SU-DHL-6 (cell line): ENCODE data around the gene CFAP91.

Source experiments
- H2AFZ ChIP-seq: fragments of 200-600 bp; sonication (generic); 2 replicates; pipeline ENCODE4 v1.6.1; 2014; ENCODE audit warnings: low read depth, mild to moderate bottlenecking, moderate library complexity, mixed read lengths, antibody characterized with exemption, low read length; ENCODE audit not compliant: severe bottlenecking
- H3F3A ChIP-seq: fragments of 200-600 bp; shearing (Covaris generic); 2 replicates; pipeline ENCODE4 v1.6.0; 2016; ENCODE audit warnings: antibody characterized with exemption, mild to moderate bottlenecking; ENCODE audit not compliant: insufficient read depth
- H3K27ac ChIP-seq: fragments of 200-600 bp; sonication (generic); 2 replicates; pipeline ENCODE4 v1.5.1; 2016; ENCODE audit warnings: low read depth, mild to moderate bottlenecking, low read length, moderate library complexity, mixed read lengths
- H3K27me3 ChIP-seq: fragments of 200-600 bp; sonication (generic), shearing (Covaris generic); 2 replicates; pipeline ENCODE4 v1.6.0; 2014; ENCODE audit warnings: mild to moderate bottlenecking, low read length
- H3K36me3 ChIP-seq: fragments of 200-600 bp; sonication (generic); 2 replicates; pipeline ENCODE4 v1.6.1; 2014; ENCODE audit warnings: mild to moderate bottlenecking, low read length, mixed read lengths
- H3K4me2 ChIP-seq: fragments of 300-600, 200-600 bp; shearing (Covaris generic), sonication (generic); 2 replicates; pipeline ENCODE4 v1.6.0; 2014; ENCODE audit warnings: low read length, low read depth, mild to moderate bottlenecking; ENCODE audit not compliant: poor library complexity, severe bottlenecking
- H3K4me3 ChIP-seq: fragments of 200-600 bp; sonication (generic); 2 replicates; pipeline ENCODE4 v1.5.1; 2014; ENCODE audit warnings: antibody characterized with exemption, low read length, mild to moderate bottlenecking, mixed read lengths; ENCODE audit not compliant: insufficient read depth, poor library complexity, severe bottlenecking
- H3K79me2 ChIP-seq: fragments of 200-600 bp; sonication (generic); 2 replicates; pipeline ENCODE4 v1.6.1; 2014; ENCODE audit warnings: mild to moderate bottlenecking, low read length, moderate library complexity; ENCODE audit not compliant: insufficient read depth
- H3K9ac ChIP-seq: fragments of 200-600 bp; sonication (generic); 2 replicates; pipeline ENCODE4 v1.7.0; 2014; ENCODE audit warnings: mild to moderate bottlenecking, low read length
- H3K9me2 ChIP-seq: fragments of 200-600 bp; sonication (generic); replicated peaks from 2 replicates; pipeline ENCODE4 v1.6.1; 2014; ENCODE audit warnings: low read length; ENCODE audit not compliant: insufficient read depth
- H3K9me3 ChIP-seq: fragments of 200-600 bp; sonication (generic); 2 replicates; pipeline ENCODE4 v1.6.1; 2014; ENCODE audit warnings: low read length, mixed read lengths; ENCODE audit not compliant: insufficient read depth
- H4K20me1 ChIP-seq: fragments of 200-600 bp; sonication (generic); 2 replicates; pipeline ENCODE4 v1.6.1; 2014; ENCODE audit warnings: low read depth, mild to moderate bottlenecking, antibody characterized with exemption, low read length, moderate library complexity, mixed read lengths
- CTCF ChIP-seq: fragments of 200-600 bp; sonication (generic); IDR thresholded peaks from one replicate; pipeline ENCODE4 v1.5.1; 2017; ENCODE audit warnings: antibody characterized with exemption, mild to moderate bottlenecking, low read length, moderate library complexity; ENCODE audit not compliant: insufficient read depth, poor library complexity, severe bottlenecking
- EZH2phosphoT487 ChIP-seq: fragments of 200-600 bp; sonication (generic), shearing (Covaris generic); conservative IDR thresholded peaks from 2 replicates; pipeline ENCODE4 v1.6.1; 2018; ENCODE audit warnings: mild to moderate bottlenecking, antibody characterized with exemption, low read length, moderate library complexity, mixed read lengths

The CFAP91 gene

GRCh38 chr3:119743921-119744320 is 41.1 kb downstream of the CFAP91 start:
- no peaks in the 10 kb centered on the region for H3K27me3 ChIP-seq
- no peaks in the 10 kb centered on the region for H4K20me1 ChIP-seq
- H3F3A ChIP-seq: no peaks in the 10 kb centered on the region
- H3K4me2 ChIP-seq: no peak overlapping the region
- no peak overlapping the region for H2AFZ ChIP-seq
- no peak overlapping the region for H3K27ac ChIP-seq
- no peaks in the 10 kb centered on the region for H3K79me2 ChIP-seq
- no peak overlapping the region for H3K4me3 ChIP-seq
- TF ChIP-seq CTCF: no peak
- TF ChIP-seq EZH2phosphoT487: no peak
- no peaks in the 10 kb centered on the region for H3K9me2 ChIP-seq
- no peaks in the 10 kb centered on the region for H3K9me3 ChIP-seq
- no peaks in the 10 kb centered on the region for H3K36me3 ChIP-seq
- no peak overlapping the region for H3K9ac ChIP-seq

DNA sequence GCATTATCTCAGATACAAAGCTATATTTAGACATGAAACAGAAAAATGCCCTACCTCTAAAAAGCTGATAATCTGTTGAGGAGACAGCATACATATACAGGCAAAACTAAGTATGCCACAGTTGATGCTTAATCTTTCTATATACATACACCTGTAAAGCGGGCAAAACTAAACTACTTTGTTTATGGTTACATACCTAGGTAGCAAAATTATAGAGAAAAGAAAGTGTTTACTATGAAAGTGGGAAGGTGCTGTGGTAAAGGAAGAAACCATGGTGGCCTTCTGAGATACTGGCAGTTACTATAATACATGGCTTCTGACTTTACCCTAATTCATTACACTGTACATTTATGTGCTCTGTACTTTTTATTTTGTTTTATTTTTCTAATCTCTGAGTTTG is 43.1 kb downstream of the CFAP91 start:
- Histone ChIP-seq H3K27ac (no peak overlapping the region), H3K4me3 (no peak overlapping the region), H4K20me1 (no peaks in the 10 kb centered on the region), H3K4me2 (no peak overlapping the region), H2AFZ (no peak overlapping the region), H3K9me2 (no peaks in the 10 kb centered on the region), H3K36me3 (no peaks in the 10 kb centered on the region), H3K27me3 (no peaks in the 10 kb centered on the region), H3K9ac (no peak overlapping the region), H3K9me3 (no peaks in the 10 kb centered on the region), H3K79me2 (no peaks in the 10 kb centered on the region), H3F3A (no peaks in the 10 kb centered on the region)
- no peak for TF ChIP-seq EZH2phosphoT487
- no peak for TF ChIP-seq CTCF

GRCh38 chr3:119746423-119746822 is 43.6 kb downstream of the CFAP91 start:
- H3K27me3 ChIP-seq: no peaks in the 10 kb centered on the region
- no peaks in the 10 kb centered on the region for H3K79me2 ChIP-seq
- no peaks in the 10 kb centered on the region for H4K20me1 ChIP-seq
- H3K27ac ChIP-seq: no peak overlapping the region
- no peak overlapping the region for H3K9ac ChIP-seq
- H3K4me2 ChIP-seq: no peak overlapping the region
- TF ChIP-seq CTCF (no peak), EZH2phosphoT487 (no peak)
- H3K4me3 ChIP-seq: no peak overlapping the region
- no peak overlapping the region for H2AFZ ChIP-seq
- H3F3A ChIP-seq: no peaks in the 10 kb centered on the region
- H3K36me3 ChIP-seq: no peaks in the 10 kb centered on the region
- H3K9me3 ChIP-seq: no peaks in the 10 kb centered on the region
- no peaks in the 10 kb centered on the region for H3K9me2 ChIP-seq

DNA sequence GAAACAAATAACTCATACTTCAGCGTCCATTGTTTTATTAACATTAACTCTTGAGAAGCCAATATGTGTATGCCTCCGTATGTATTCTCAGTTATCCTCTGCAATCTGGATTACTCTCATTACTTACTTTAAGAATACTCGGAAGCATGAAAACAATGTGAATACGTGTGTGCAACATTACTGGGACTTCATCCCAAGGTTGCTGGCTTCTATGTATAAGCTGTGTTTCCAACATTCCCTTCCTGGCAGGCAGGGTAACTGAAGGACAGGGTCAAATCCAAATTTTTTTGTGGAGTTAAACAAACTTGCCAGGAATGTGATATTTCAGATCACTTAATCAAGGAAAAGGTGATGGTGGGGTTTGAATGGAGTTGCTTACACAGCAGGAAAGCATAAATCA is 44.5 kb downstream of the CFAP91 start:
- H3F3A ChIP-seq: no peaks in the 10 kb centered on the region
- no peaks in the 10 kb centered on the region for H3K79me2 ChIP-seq
- H3K9me3 ChIP-seq: no peaks in the 10 kb centered on the region
- no peak overlapping the region for H2AFZ ChIP-seq
- no peak overlapping the region for H3K4me3 ChIP-seq
- H3K27me3 ChIP-seq: no peaks in the 10 kb centered on the region
- no peak overlapping the region for H3K9ac ChIP-seq
- no peak overlapping the region for H3K4me2 ChIP-seq
- no peak for TF ChIP-seq EZH2phosphoT487
- no peaks in the 10 kb centered on the region for H3K36me3 ChIP-seq
- H4K20me1 ChIP-seq: no peaks in the 10 kb centered on the region
- no peaks in the 10 kb centered on the region for H3K9me2 ChIP-seq
- no peak overlapping the region for H3K27ac ChIP-seq
